ENCODE results near the gene GSKIP. TPM values are rescaled to one million over a fixed set of nuclear protein-coding genes. Genes with fewer than 3 reads are reported as not detected.

GSKIP gene
- total RNA-seq, 1 experiment from 2014 or later, result 43.0 TPM

GRCh38 chr14:96324219-96324618 lies 39.1 kb upstream of the GSKIP start:
- POLR2A ChIA-PET, result no interaction called here
- CTCF ChIA-PET, result no interaction called here
- no peak overlapping the region for H3K4me3 Mint-ChIP-seq
- H3K27me3 Mint-ChIP-seq (ENCODE audit: low read depth), result no peaks in the 10 kb centered on the region
- ATAC-seq (no peak), DNase-seq (ENCODE audit: low spot score) (no peak)
- H3K9me3 Mint-ChIP-seq, result no peaks in the 10 kb centered on the region
- TF ChIP-seq ZNF425 (CRISPR knock-in tag; conservative IDR thresholded peaks at IDR 0.05) (no peak), TEAD4 (CRISPR knock-in tag; IDR thresholded peaks at IDR 0.05) (no peak), ZBTB43 (CRISPR knock-in tag; IDR thresholded peaks at IDR 0.05) (no peak), ELF4 (CRISPR knock-in tag; IDR thresholded peaks at IDR 0.05; ENCODE audit: low read depth) (no peak), HMGXB4 (CRISPR knock-in tag; IDR thresholded peaks at IDR 0.05) (no peak), RELA (CRISPR knock-in tag; IDR thresholded peaks at IDR 0.05; ENCODE audit: borderline replicate concordance) (no peak), ZNF263 (CRISPR knock-in tag; IDR thresholded peaks at IDR 0.05; ENCODE audit: low read depth) (no peak), NR3C1 (CRISPR knock-in tag; conservative IDR thresholded peaks at IDR 0.05; ENCODE audit: low read depth) (no peak), MYBL2 (CRISPR knock-in tag; IDR thresholded peaks at IDR 0.05) (no peak)
- H3K4me1 Mint-ChIP-seq, result peaks cover 4% of the 10 kb centered on the region; the same call in 1 of the 2 replicates
- no peak overlapping the region for H3K27ac Mint-ChIP-seq
- H3K36me3 Mint-ChIP-seq, result peaks cover 10% of the 10 kb centered on the region

- peaks cover 3% of the 10 kb centered on the region for H3K4me1 Mint-ChIP-seq
- H3K36me3 Mint-ChIP-seq, result peaks cover 3% of the 10 kb centered on the region
- H3K9me3 Mint-ChIP-seq, result peaks cover 3% of the 10 kb centered on the region; the same call in 1 of the 2 replicates
- CTCF ChIA-PET, result no interaction called here
- no peak for DNase-seq (ENCODE audit: low spot score)
- POLR2A ChIA-PET, result no interaction called here
- no peak overlapping the region for H3K4me3 Mint-ChIP-seq
- H3K27ac Mint-ChIP-seq, result no peak overlapping the region
- no peaks in the 10 kb centered on the region for H3K27me3 Mint-ChIP-seq (ENCODE audit: low read depth)
- ATAC-seq, result no peak
- TF ChIP-seq MAX (CRISPR knock-in tag; IDR thresholded peaks at IDR 0.05) (no peak), ATF6 (CRISPR knock-in tag; IDR thresholded peaks at IDR 0.05) (no peak), HMGA2 (CRISPR knock-in tag; IDR thresholded peaks at IDR 0.05) (no peak), ZNF425 (CRISPR knock-in tag; conservative IDR thresholded peaks at IDR 0.05) (no peak), ZNF263 (CRISPR knock-in tag; IDR thresholded peaks at IDR 0.05; ENCODE audit: low read depth) (no peak), NR3C1 (CRISPR knock-in tag; conservative IDR thresholded peaks at IDR 0.05; ENCODE audit: low read depth) (no peak), ATF3 (CRISPR knock-in tag; conservative IDR thresholded peaks at IDR 0.05) (no peak), ZSCAN18 (CRISPR knock-in tag; IDR thresholded peaks at IDR 0.05) (no peak), ZNF281 (CRISPR knock-in tag; IDR thresholded peaks at IDR 0.05) (no peak), ZNF138 (CRISPR knock-in tag; conservative IDR thresholded peaks at IDR 0.05) (no peak), CREB1 (CRISPR knock-in tag; IDR thresholded peaks at IDR 0.05) (no peak), SP1 (CRISPR knock-in tag; conservative IDR thresholded peaks at IDR 0.05) (no peak), GABPB1 (CRISPR knock-in tag; IDR thresholded peaks at IDR 0.05) (no peak), SMAD3 (CRISPR knock-in tag; IDR thresholded peaks at IDR 0.05; ENCODE audit: borderline replicate concordance) (no peak)
Observed at GRCh38 chr14:96338551-96338950, 24.8 kb upstream of the GSKIP start.

Measured in WTC11 (cell line).